Right ventricle myocardium superior (tissue), 1 donor: ENCODE data around the gene LARP4. TPM values are rescaled to one million over a fixed set of nuclear protein-coding genes. Genes with fewer than 3 reads are reported as not detected.
A peak's percentile ranks its signal among the peaks of the same experiment; 100 is the strongest.
"Not testable (repeated sequence)": the region's sequence is repeated elsewhere in the genome, so short reads cannot be mapped to it uniquely, and the experiment has no call there.

Experiments
- ATAC-seq: fragments of 200-7000 bp; cut with Tn5 transposase; one replicate; pipeline ENCODE4 v1.9.1; 2020; ENCODE audit warnings: mild to moderate bottlenecking; ENCODE audit not compliant: poor library complexity
- DNase-seq: peaks from one replicate; pipeline ENCODE4 v3.0.0-alpha.2; 2020
- intact Hi-C: fragments of 100-400 bp; cut with DNase I; formaldehyde crosslinking; loops from one replicate; pipeline ENCODE4 v1.11.2; 2022
- total RNA-seq: library from RNA; stranded (reverse); fragmentation: NEBNext Ultra II Directional; extraction: Animal tissue kit (Norgen Biotek cat#: 25700); gene quantifications from one replicate; pipeline ENCODE4 v1.2.1, GENCODE V29; 2021
- donor health status: DM: no; HTN: yes; CAD: no; lungs with severe emphysema.

The LARP4 gene
- total RNA-seq, 1 donor from 2014 or later = 58.5 TPM

DNA sequence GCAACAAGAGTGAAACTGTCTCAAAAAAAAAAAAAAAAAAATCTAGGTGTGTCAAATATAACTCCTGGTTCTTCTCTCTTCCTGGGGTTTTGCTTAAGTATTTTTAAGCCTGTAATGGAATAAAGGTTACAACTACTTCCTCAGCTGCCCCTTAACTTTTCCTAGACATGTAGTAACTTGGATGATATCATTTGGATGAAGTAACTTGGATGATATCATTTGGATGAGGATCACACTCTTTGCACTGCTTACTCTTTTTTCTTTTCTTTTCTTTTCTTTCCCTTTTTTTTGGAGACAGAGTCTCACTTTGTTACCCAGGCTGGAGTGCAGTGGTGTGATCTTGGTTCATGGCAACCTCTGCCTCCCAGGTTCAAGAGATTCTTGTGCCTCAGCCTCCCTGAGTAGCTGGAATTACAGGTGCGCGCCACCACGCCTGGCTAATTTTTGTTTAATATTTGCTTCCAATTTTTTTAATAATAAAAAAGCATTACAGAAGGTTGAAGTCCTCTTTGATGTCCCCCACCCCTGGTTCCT lies 3.5 kb upstream of the LARP4 start:
- ATAC-seq (no peak), DNase-seq (no peak)
- intact Hi-C loops = no loop called here

DNA sequence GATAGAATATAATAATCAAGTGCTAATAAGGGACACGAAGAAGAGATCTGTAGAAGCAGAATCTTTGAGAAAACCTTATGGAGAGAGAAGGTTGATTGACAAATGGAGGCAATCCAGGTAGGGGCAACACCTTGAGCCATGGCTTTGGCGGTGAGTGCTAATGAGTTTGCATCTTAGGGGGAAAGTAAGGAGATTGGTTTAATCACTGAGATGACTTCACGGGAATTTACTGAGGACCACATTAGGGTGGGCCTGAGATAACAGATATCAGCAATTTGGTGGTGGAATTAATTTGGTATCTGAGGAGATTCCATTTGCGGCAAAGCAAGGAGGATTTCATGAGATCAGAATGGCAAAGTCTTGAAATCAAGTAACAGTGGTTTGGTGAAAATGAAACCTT lies 1.8 kb upstream of the LARP4 start:
- no peak for DNase-seq
- intact Hi-C loops = no loop called here
- ATAC-seq = no peak

DNA sequence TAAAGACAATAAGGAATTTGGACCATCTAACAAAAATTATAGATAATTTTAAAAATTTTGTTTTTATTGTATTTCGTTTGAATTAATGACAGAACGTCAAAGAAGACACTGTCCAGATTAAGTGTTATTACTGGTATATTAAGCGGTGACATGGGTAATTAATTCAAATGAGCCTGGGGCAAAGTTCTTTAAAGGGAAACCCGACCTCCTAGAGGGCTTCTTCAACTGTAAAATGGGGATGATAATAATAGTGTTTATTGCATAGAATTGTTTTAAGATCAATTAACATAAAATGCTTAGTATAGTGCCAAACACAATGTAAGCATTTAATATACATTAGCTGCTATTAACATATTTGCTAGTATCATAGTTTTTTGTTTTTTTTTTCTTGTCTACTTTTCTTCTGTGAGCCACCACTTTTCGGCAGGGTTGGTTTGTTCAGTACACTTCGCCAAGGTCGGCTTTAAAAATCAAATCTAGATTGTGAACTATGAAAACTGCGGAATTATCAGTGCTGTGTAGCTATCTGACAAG lies 514 bp upstream of the LARP4 start:
- no peak for DNase-seq
- no peak for ATAC-seq
- intact Hi-C loops = no loop called here

DNA sequence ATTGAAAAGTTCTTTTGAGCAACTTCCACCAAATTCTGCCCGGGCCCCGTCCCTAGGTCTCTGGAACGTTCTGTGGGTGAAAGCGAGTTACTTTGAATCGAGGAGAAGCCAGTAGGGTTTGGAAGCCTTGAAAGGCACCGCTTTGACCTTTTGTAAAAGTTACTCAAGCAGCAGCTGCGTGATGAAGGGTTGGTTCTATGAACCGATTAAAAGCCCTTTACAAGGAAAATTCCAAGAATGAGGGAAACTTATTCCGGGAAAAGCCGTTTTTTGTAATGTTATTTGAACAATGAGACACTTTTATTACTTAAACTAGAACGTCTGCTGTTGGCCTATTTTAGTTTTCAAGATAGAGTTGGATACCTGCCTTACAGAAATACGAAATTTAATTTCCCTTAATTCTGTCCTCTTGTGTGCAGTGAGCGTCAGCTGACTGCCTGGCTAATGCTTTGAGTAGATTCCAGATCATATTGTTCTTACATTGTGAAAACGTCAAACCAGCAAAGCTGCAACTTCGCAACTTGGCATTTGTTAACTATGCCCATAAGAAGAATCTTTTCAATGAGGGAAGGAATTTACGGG lies 906 bp downstream of the LARP4 start:
- peak; percentile 44 for ATAC-seq
- intact Hi-C loops = no loop called here

DNA sequence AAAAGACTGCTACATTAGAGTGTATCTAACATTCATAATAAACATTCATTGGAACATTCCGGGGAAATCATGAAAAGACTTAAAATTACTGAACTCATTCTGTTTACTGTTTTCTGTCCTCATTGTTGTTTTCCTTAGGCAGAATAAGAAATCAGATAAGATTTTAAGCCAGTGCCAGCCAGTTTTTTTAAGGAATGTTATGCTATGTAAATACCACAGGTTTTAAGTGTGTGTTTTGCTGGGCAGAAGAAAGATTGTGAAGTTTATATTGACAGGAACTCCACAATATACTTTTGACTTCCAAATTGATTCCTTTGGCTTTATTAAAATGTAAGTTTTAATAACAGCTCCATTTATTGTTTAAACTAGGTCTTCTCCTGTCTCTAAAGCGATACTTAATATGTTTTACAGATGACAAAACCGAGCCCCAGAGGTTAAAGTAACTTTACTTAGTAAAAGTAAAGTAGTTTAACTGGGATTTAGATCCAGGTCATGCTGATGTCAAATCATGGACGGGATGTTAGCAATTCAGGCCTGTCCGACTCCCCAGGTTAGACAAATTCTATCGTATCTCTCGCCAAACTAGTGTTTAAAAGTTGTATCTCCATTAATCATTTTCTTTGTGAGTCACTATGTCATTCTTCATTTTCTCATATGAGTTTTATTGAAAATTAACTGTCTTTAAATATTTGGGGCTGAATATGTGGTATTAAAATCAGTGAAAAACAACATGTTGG lies 1.7 kb downstream of the LARP4 start:
- DNase-seq = no peak
- intact Hi-C loops = no loop called here
- ATAC-seq = no peak

More for the DNA sequence above, 906 bp downstream of the LARP4 start:
- no peak for DNase-seq

DNA sequence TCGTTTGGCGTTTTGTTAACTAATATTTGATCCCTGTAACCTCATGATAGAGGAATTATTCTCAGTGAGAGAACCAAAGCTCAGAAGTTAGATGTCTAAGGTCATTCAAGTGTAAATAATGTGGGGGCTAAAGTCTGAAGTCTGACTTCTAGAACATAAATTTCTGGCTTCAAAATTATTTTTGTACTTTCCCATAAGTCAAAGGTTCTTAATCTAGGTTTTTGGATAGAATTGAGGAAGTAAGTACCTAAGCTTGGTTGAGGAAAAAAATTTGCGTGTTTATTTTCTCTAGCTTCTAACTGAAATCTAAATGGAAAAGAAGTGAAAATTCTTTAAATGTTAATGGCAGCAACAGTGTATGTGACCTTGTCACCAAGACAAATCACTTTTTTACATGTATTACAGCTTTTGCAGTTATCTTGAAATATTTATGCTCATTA lies 2.3 kb downstream of the LARP4 start:
- intact Hi-C loops = no loop called here

DNA sequence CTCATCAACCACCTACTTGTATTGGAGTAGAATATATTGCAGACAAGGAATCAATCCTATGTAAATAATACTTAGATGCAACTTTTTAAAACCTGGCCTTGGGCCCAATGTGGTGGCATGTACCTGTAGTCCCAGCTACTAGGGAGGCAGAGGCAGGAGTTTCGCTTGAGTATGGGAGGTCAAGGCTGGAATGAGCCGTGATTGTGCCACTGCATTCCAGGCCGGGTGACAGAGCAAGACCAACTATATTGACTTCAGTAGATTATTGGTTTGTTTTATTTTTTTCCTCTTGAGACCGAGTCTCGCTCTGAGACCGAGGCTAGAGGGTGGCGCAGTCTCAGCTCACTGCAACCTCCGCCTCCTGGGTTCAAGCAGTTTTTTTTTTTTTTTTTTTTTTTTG lies 3.6 kb downstream of the LARP4 start:
- ATAC-seq (no peak), DNase-seq (no peak)
- intact Hi-C loops = no loop called here

More for the DNA sequence above, 2.3 kb downstream of the LARP4 start:
- ATAC-seq (no peak), DNase-seq (no peak)

DNA sequence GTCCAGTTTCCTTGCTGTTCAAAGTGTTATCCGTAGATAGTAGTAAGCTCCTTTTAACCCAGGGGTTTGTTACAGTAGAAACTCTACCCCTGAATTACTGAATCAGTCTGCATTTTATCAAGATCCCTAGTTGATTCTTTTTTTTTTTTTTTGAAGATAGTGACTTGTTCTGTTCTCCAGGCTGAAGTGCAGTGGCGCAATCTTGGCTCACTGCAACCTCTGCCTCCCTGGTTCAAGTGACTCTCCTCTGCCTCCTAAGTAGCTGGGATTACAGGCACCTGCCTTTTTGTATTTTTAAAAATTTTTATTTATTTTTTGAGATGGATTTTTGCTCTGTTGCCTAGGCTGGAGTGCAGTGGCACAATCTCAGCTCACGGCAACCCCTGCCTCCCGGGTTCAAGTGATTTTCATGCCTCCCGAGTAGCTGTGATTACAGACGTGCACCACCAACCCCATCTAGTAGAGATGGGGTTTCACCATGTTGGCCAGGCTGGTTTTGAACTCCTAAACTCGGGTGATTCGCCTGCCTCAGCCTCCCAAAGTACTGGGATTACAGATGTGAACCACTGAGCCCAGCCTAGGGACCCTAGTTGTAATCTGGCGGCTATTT lies 10.5 kb downstream of the LARP4 start:
- ATAC-seq = peak; percentile 23
- intact Hi-C loops = no loop called here
- no peak for DNase-seq

DNA sequence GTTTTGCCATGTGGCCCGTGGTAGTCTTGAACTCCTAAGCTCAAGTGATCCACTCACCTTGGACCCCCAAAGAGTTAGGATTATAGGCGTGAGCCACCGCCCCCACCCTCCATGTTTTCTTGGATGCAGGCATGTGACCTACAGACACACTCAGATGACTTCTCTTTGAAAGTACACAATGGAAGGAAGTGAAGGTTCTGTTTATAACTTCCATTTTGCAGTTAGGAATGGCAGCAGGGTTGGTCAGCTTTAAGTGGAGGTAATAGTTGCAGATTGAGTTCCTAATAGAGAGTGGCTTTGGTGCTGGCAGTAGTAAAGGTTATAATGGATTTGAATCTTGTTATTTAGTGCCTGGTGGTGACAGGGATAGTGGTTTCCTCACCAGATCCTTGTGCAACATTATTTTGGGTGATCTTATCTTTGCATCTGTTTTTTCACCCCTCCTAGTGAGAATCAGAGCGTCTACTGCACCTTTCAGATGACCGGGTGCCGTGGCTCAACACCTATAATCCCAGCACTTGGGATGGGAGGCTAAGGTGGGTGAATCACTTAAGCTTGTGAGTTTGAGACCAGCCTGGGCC lies 15.3 kb downstream of the LARP4 start:
- DNase-seq = no peak
- intact Hi-C loops = no loop called here

DNA sequence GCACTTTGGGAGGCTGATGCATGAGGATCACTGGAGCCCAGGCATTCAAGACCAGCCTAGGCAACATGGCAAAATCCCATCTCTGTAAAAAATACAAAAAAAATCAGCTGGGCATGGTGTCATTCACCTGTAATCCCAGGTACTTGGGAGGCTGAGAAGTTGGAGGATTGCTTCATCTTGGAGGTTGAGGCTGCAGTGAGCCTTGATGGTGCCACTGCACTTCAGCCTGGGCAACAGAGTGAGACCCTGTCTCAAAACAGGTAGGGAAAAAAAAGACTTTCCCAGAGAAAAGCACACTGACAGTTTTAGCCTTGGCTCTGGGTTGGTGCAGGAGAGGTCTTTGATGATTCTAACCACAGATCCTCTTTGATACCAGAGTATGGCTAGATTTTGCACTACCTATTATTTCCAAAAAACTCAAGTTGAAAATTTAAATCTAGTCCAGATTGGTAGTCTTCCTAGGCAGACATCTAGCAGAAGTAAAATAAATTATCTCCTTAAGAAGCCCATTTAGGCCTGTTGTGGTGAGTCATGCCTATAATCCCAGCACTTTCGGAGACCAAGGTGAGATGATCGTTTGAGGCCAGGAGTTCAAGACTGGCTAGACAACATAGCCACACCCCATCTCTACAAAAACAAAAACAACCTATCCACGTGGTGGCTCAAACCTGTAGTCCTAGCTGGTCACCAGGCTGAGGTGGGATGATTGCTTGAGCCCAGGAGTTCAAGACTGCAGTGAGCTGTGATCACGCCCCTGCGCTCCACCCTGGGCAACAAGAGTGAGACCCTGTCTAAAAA lies 18.6 kb downstream of the LARP4 start:
- intact Hi-C loops = no loop called here
- no peak for ATAC-seq
- DNase-seq = no peak

More for the DNA sequence above, 15.3 kb downstream of the LARP4 start:
- no peak for ATAC-seq

DNA sequence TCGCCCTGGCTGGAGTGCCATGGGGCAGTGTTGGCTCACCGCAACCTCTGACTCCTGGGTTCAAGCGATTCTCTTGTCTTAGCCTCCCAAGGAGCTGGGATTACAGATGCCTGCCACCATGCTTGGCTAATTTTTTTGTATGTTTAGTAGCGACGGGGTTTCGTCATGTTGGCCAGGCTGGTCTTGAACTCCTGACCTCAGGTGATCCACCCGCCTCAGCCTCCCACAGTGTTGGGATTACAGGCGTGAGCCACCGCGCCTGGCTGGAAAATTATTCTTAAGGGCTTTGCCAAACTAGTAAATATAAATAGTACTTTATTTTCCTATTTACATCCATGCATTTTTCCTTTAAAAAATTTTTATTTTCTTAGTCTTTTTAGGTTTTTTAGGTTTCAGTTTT lies 22.2 kb downstream of the LARP4 start:
- DNase-seq, intact Hi-C loops, ATAC-seq: not testable (repeated sequence)

DNA sequence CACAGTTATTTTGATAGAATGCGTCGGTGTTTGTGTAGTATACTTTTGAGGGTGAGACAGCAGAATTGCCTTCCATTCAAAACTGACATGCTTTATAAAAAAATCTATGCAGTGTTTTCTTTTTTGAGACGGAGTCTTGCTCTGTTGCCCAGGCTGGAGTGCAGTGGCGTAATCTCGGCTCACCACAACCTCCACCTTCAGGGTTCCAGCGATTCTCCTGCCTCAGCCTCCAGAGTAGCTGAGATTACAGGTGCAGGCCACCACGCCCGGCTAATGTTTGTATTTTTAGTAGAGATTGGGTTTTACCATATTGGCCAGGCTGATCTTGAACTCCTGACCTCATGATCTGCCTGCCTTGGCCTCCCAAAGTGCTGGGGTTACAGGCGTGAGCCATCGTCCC lies 22.7 kb downstream of the LARP4 start:
- ATAC-seq, intact Hi-C loops, DNase-seq: not testable (repeated sequence)

DNA sequence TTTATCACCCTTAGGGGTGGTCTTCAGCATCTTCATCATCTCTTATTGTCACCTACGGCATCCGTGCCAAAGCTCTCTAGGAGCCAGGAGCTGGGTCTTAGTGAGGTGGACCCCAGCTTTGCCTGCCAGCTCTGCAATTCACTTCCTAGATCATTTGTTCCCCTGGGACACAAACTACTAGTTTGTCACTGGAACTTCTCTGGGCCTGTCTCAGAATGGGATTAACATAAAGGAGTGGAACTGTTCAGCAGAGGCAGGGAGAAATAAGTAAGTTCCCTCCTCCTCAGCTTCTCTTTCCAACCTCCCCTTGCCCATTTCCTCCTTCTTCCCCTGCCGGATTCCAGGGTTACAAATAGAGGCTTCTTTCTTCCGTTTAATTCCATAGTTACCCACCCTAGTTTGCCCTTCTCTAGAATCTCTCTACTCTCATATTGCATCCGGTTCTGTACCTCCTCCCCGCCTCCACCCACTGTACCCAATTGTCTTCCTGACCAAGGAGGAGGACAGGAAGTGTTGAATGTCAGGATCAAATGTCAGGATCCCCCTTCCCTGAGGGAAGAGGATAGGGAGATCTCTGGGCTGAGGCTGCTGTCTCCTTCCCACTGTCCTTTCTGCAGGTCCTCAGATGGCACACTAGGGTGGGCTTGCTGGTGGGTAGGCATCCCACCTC lies 25.0 kb downstream of the LARP4 start:
- intact Hi-C loops = no loop called here
- ATAC-seq (no peak), DNase-seq (no peak)

DNA sequence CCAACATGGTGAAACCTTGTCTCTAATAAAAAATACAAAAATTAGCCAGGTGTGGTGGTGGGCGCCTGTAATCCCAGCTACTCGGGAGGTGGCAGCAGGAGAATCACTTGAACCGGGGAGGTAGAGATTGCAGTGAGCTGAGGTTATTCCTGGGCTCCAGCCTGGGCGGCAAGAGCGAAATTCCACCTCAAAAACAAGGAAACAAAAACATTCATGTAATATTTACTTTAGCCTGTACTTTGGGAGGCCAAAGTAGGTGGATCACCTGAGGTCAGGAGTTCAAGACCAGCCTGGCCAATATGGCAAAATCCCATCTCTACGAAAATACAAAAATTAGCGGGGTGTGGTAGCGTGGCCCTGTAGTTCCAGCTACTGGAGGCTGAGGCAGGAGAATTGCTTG lies 31.0 kb downstream of the LARP4 start:
- ATAC-seq, intact Hi-C loops, DNase-seq: not testable (repeated sequence)

DNA sequence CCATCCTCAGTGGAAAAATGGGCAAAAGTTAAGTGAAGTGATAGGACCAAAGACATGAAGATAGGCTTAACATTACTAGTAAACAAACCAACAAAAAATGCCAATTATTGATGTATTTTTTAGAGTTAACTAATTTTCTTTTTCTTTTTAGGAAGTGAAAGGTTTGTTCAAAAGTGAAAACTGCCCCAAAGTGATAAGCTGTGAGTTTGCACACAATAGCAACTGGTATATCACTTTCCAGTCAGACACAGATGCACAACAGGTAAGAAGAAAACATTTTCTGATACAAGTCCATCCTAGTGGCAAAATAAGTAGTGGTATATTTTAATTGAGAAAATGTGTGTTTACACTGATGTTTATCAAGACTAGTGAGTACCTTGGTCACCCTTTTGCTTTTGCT lies 39.6 kb downstream of the LARP4 start:
- DNase-seq = no peak
- ATAC-seq = no peak
- intact Hi-C loops = no loop called here

DNA sequence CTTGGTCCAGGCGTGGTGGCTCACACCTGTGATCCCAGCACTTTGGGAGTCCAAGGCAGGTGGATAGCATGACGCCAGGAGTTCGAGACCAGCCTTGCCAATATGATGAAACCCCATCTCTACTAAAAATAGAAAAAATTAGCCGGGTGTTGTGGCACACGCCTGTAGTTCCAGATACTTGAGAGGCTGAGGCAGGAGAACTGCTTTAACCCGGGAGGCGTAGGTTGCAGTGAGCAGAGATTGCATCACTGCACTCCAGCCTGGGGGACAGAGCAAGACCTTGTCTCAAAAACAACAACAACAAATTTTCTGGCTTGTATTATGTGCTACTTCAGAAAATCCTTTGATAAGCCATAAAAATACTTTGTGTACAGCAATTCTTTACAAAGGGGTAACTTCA lies 41.1 kb downstream of the LARP4 start:
- DNase-seq = no peak
- no peak for ATAC-seq
- intact Hi-C loops = no loop called here

DNA sequence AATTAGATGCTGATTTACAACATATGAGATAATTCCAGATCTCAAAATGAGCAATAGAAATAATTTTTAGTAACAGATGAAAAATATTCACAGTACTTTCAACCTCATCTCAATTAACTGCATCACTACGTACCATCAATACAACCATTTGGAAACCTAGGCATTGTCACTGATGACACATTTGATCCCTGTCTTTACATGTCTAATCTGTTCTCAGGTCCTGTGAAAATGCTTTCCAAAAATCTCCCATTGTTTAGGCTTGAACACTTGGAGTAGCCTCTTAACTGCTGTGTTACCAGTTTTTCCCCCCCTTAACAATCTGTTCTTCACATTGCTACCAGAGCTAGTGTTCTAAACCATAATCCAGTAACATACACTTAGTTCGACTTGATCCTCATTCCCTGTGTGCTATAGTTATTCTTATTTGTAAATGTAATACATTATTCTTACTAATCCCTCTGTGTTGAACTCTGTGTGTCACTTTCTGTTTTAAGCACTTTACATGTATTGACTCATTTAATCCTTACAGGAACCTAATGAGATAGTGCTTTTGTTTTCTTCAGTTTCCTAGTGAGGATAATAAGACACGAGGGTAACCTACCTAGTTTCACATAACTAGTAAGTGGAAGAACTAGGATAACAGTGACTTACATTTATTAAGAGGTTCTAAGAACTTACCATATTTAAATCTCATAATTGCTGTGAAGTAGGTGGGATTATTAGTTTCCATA lies 41.7 kb downstream of the LARP4 start:
- no peak for ATAC-seq
- no peak for DNase-seq
- intact Hi-C loops = no loop called here
